Transverse colon (tissue), 4 donors: ENCODE results near the gene PLPPR3.

Experiments
- CTCF ChIP-seq, 5 experiments: fragments of 200-600 bp in 3 of 5; fragments of 450-650 bp in 2 of 5; sonication (generic) in 3 of 5; IDR thresholded peaks; 1 replicate in 2 of 5; 2 replicates in 3 of 5; pipeline ENCODE4 v1.5.1; 2016 to 2017; ENCODE audit warnings: antibody characterized with exemption in 5 of 5, inconsistent platforms in 3 of 5, mild to moderate bottlenecking in 2 of 5, moderate library complexity in 1 of 5
- POLR2A ChIP-seq: fragments of 450-650 bp; IDR thresholded peaks from one replicate; pipeline ENCODE4 v1.6.1; 2016; ENCODE audit warnings: antibody characterized with exemption, mild to moderate bottlenecking, moderate library complexity
- POLR2AphosphoS5 ChIP-seq, 3 donors: sonication (generic); formaldehyde crosslinking; IDR thresholded peaks; one replicate each; pipeline ENCODE4 v1.6.1; 2016; ENCODE audit warnings: antibody characterized with exemption in 3 of 3

GRCh38 chr19:802498-803098 lies 19.2 kb downstream of the PLPPR3 start:
- TF ChIP-seq POLR2A (no peak), POLR2AphosphoS5 (IDR thresholded peaks at IDR 0.05) (no peak), CTCF (IDR thresholded peaks at IDR 0.05) (no peak)
